Stimulated activated naive B cell treated with anti-CD40 and anti-IgM and Interleukin-4, amounts not matched to agents 10 μg/mL and 1 μg/mL and 100 μg/mL, for 72 hours (primary cell): ENCODE results near the gene BAIAP2.
A peak's percentile ranks its signal among the peaks of the same experiment; 100 is the strongest.

ENCODE experiments used
- ATAC-seq, 2 donors: fragments of 150-1000 bp; cut with Tn5 transposase; replicated peaks; 2 replicates each; pipeline ENCODE4 v1.10.0; 2021; ENCODE audit warnings: moderate library complexity in 1 of 2
- DNase-seq: peaks from one replicate; pipeline ENCODE4 v3.0.0; 2021
- H3K27ac Mint-ChIP-seq: one replicate; pipeline ENCODE4 v1.8.0; 2022; ENCODE audit warnings: mild to moderate bottlenecking, mixed read lengths
- H3K27me3 Mint-ChIP-seq, 2 donors: one replicate each; pipeline ENCODE4 v1.8.0; 2022; ENCODE audit warnings: mixed read lengths in 2 of 2
- H3K36me3 Mint-ChIP-seq, 2 donors: one replicate each; pipeline ENCODE4 v1.8.0; 2022; ENCODE audit warnings: mixed read lengths in 2 of 2, mild to moderate bottlenecking in 1 of 2
- H3K4me1 Mint-ChIP-seq, 2 donors: one replicate each; pipeline ENCODE4 v1.8.0; 2022; ENCODE audit warnings: mixed read lengths in 2 of 2, mild to moderate bottlenecking in 1 of 2
- H3K4me3 Mint-ChIP-seq, 2 donors: one replicate each; pipeline ENCODE4 v1.8.0; 2022; ENCODE audit warnings: mild to moderate bottlenecking in 2 of 2, mixed read lengths in 2 of 2, moderate library complexity in 1 of 2
- H3K9me3 Mint-ChIP-seq, 2 donors: one replicate each; pipeline ENCODE4 v1.8.0; 2022; ENCODE audit warnings: mixed read lengths in 2 of 2, mild to moderate bottlenecking in 1 of 2

The BAIAP2 gene

GRCh38 chr17:81118308-81119221 is 83.6 kb downstream of the BAIAP2 start:
- peaks cover 8 to 15% of the 10 kb centered on the region in 2 donors for H3K27me3 Mint-ChIP-seq
- no peaks in the 10 kb centered on the region for H3K36me3 Mint-ChIP-seq
- peak overlapping the region; percentile 56 for H3K27ac Mint-ChIP-seq
- H3K4me1 Mint-ChIP-seq = peaks cover 9 to 12% of the 10 kb centered on the region in 2 donors
- no peak for ATAC-seq
- H3K9me3 Mint-ChIP-seq = no peaks in the 10 kb centered on the region
- DNase-seq = no peak
- peak overlapping the region; percentile 74 to 79 for H3K4me3 Mint-ChIP-seq

- H3K36me3 Mint-ChIP-seq = no peaks in the 10 kb centered on the region
- peak; percentile 81 for DNase-seq
- no peaks in the 10 kb centered on the region for H3K9me3 Mint-ChIP-seq
- ATAC-seq = peak; percentile 78 to 82
- peaks cover 8 to 15% of the 10 kb centered on the region in 2 donors for H3K27me3 Mint-ChIP-seq
- H3K4me3 Mint-ChIP-seq = peak overlapping the region; percentile 79 to 85
- H3K27ac Mint-ChIP-seq = peak overlapping the region; percentile 88
- H3K4me1 Mint-ChIP-seq = peaks cover 9 to 12% of the 10 kb centered on the region in 2 donors
Observed at GRCh38 chr17:81119223-81120148, 84.5 kb downstream of the BAIAP2 start.

- DNase-seq = no peak
- Mint-ChIP-seq H3K27ac (no peak overlapping the region), H3K27me3 (peaks cover 8 to 10% of the 10 kb centered on the region in 2 donors), H3K9me3 (no peaks in the 10 kb centered on the region), H3K4me1 (peaks cover 9 to 12% of the 10 kb centered on the region in 2 donors), H3K4me3 (no peak overlapping the region), H3K36me3 (no peaks in the 10 kb centered on the region)
- no peak for ATAC-seq
Observed at GRCh38 chr17:81120149-81120484, 85.2 kb downstream of the BAIAP2 start.

- H3K27ac Mint-ChIP-seq = peak overlapping the region; percentile 9
- peaks cover 8 to 9% of the 10 kb centered on the region in 2 donors for H3K27me3 Mint-ChIP-seq
- no peaks in the 10 kb centered on the region for H3K9me3 Mint-ChIP-seq
- no peaks in the 10 kb centered on the region for H3K36me3 Mint-ChIP-seq
- ATAC-seq = no peak
- no peak overlapping the region for H3K4me3 Mint-ChIP-seq
- no peak for DNase-seq
- H3K4me1 Mint-ChIP-seq = peaks cover 9 to 12% of the 10 kb centered on the region in 2 donors
Observed at GRCh38 chr17:81120695-81121621, 86.0 kb downstream of the BAIAP2 start.

GRCh38 chr17:81121841-81122733 is 87.1 kb downstream of the BAIAP2 start:
- no peak overlapping the region for H3K27ac Mint-ChIP-seq
- ATAC-seq = no peak
- H3K9me3 Mint-ChIP-seq = no peaks in the 10 kb centered on the region
- DNase-seq = no peak
- no peaks in the 10 kb centered on the region for H3K36me3 Mint-ChIP-seq
- H3K4me3 Mint-ChIP-seq = no peak overlapping the region
- peaks cover 9 to 12% of the 10 kb centered on the region in 2 donors for H3K4me1 Mint-ChIP-seq
- H3K27me3 Mint-ChIP-seq = peaks cover 8 to 9% of the 10 kb centered on the region in 2 donors

- Mint-ChIP-seq H3K27ac (no peak overlapping the region), H3K9me3 (no peaks in the 10 kb centered on the region), H3K4me1 (peaks cover 8 to 12% of the 10 kb centered on the region in 2 donors), H3K27me3 (peaks cover 5 to 6% of the 10 kb centered on the region in 2 donors), H3K36me3 (no peaks in the 10 kb centered on the region), H3K4me3 (no peak overlapping the region)
- ATAC-seq = no peak
- DNase-seq = no peak
Observed at GRCh38 chr17:81123052-81124048, 88.4 kb downstream of the BAIAP2 start.

- H3K27ac Mint-ChIP-seq = no peak overlapping the region
- H3K4me3 Mint-ChIP-seq = no peak overlapping the region
- H3K27me3 Mint-ChIP-seq = no peaks in the 10 kb centered on the region
- H3K4me1 Mint-ChIP-seq = peaks cover 3 to 5% of the 10 kb centered on the region in 2 donors
- DNase-seq = no peak
- no peak for ATAC-seq
- no peaks in the 10 kb centered on the region for H3K36me3 Mint-ChIP-seq
- no peaks in the 10 kb centered on the region for H3K9me3 Mint-ChIP-seq
Observed at GRCh38 chr17:81124377-81124776, 89.4 kb downstream of the BAIAP2 start.

GRCh38 chr17:81125573-81126081 is 90.7 kb downstream of the BAIAP2 start:
- Mint-ChIP-seq H3K4me1 (no peaks in the 10 kb centered on the region), H3K9me3 (no peaks in the 10 kb centered on the region), H3K27ac (no peak overlapping the region), H3K36me3 (no peaks in the 10 kb centered on the region), H3K4me3 (no peak overlapping the region), H3K27me3 (no peaks in the 10 kb centered on the region)
- DNase-seq (no peak), ATAC-seq (no peak)

GRCh38 chr17:81126281-81127132 is 91.6 kb downstream of the BAIAP2 start:
- H3K27ac Mint-ChIP-seq = no peak overlapping the region
- ATAC-seq (no peak), DNase-seq (no peak)
- H3K4me1 Mint-ChIP-seq = no peaks in the 10 kb centered on the region
- no peaks in the 10 kb centered on the region for H3K36me3 Mint-ChIP-seq
- H3K27me3 Mint-ChIP-seq = no peaks in the 10 kb centered on the region
- H3K4me3 Mint-ChIP-seq = no peak overlapping the region
- H3K9me3 Mint-ChIP-seq = no peaks in the 10 kb centered on the region

- ATAC-seq (no peak), DNase-seq (no peak)
- Mint-ChIP-seq H3K9me3 (no peaks in the 10 kb centered on the region), H3K36me3 (no peaks in the 10 kb centered on the region), H3K27me3 (no peaks in the 10 kb centered on the region), H3K27ac (no peak overlapping the region), H3K4me3 (no peak overlapping the region), H3K4me1 (no peaks in the 10 kb centered on the region)
Observed at GRCh38 chr17:81127133-81127455, 92.1 kb downstream of the BAIAP2 start.

GRCh38 chr17:81127526-81128177 is 92.7 kb downstream of the BAIAP2 start:
- H3K4me3 Mint-ChIP-seq = no peak overlapping the region
- H3K27me3 Mint-ChIP-seq = no peaks in the 10 kb centered on the region
- no peak for ATAC-seq
- H3K9me3 Mint-ChIP-seq = no peaks in the 10 kb centered on the region
- DNase-seq = no peak
- H3K36me3 Mint-ChIP-seq = no peaks in the 10 kb centered on the region
- H3K27ac Mint-ChIP-seq = no peak overlapping the region
- no peaks in the 10 kb centered on the region for H3K4me1 Mint-ChIP-seq
